HEK293 (cell line): ENCODE results near the gene ZNF446.
A peak's percentile ranks its signal among the peaks of the same experiment; 100 is the strongest.

Source experiments
- CTCF ChIA-PET: fragments of 350-600 bp; formaldehyde crosslinking; extraction: SDS; loops from one replicate; lab custom pipeline; 2021; ENCODE audit warnings: antibody characterized with exemption; lab: Yijun Ruan, JAX
- POLR2A ChIA-PET: fragments of 300-600 bp; formaldehyde crosslinking; extraction: SDS; loops from one replicate; lab custom pipeline; 2020; ENCODE audit warnings: antibody characterized with exemption, inconsistent platforms; lab: Yijun Ruan, JAX
- H3K27ac ChIP-seq: fragments of 200-500 bp; sonication (Bioruptor generic); 2 replicates; pipeline ENCODE4 v1.5.1; 2014; ENCODE audit warnings: low read depth, low read length, control low read depth, inconsistent platforms; ENCODE audit errors: extremely low read depth
- H3K36me3 ChIP-seq, 2 experiments: fragments of 200-500 bp in 1 of 2; sonication (Bioruptor generic) in 1 of 2; 1 replicate in 1 of 2; 2 replicates in 1 of 2; pipeline ENCODE4 v1.5.1; 2014 to 2017; ENCODE audit warnings: inconsistent platforms in 2 of 2, low read length in 2 of 2; ENCODE audit not compliant: control insufficient read depth in 2 of 2, insufficient read depth in 1 of 2
- H3K4me1 ChIP-seq: fragments of 200-500 bp; sonication (Bioruptor generic); 2 replicates; pipeline ENCODE4 v1.5.1; 2014; ENCODE audit warnings: mild to moderate bottlenecking, low read length, inconsistent platforms; ENCODE audit not compliant: control insufficient read depth, insufficient read depth
- H3K4me3 ChIP-seq: 2 replicates; pipeline ENCODE4 v1.5.1; 2011; ENCODE audit warnings: low read depth, mild to moderate bottlenecking, control low read depth, low read length, moderate library complexity
- H3K9me3 ChIP-seq: fragments of 200-500 bp; sonication (Bioruptor generic); 2 replicates; pipeline ENCODE4 v1.5.1; 2014; ENCODE audit warnings: low read depth, low read length, inconsistent platforms; ENCODE audit not compliant: control insufficient read depth, insufficient read depth
- EGR2 ChIP-seq: fragments of 450-650 bp; formaldehyde crosslinking; IDR thresholded peaks from 2 replicates; pipeline ENCODE4 v1.5.1; 2016; ENCODE audit warnings: low read depth, missing biosample characterization, missing genetic modification characterization
- GLI2 ChIP-seq: fragments of 450-650 bp; formaldehyde crosslinking; IDR thresholded peaks from 2 replicates; pipeline ENCODE4; 2017; ENCODE audit warnings: missing biosample characterization, missing genetic modification characterization, low read depth, borderline replicate concordance
- HOXA7 ChIP-seq: sonication (generic); formaldehyde crosslinking; IDR thresholded peaks from 2 replicates; pipeline ENCODE4 v1.8.1; 2022; ENCODE audit warnings: missing genetic modification reagents, borderline replicate concordance
- KLF7 ChIP-seq: fragments of 450-650 bp; formaldehyde crosslinking; IDR thresholded peaks from 2 replicates; pipeline ENCODE4 v1.5.1; 2016; ENCODE audit warnings: missing biosample characterization, missing genetic modification characterization, borderline replicate concordance
- ZBTB21 ChIP-seq: fragments of 450-650 bp; formaldehyde crosslinking; IDR thresholded peaks from 2 replicates; pipeline ENCODE4 v1.5.1; 2017; ENCODE audit warnings: missing biosample characterization, missing genetic modification characterization
- ZEB2 ChIP-seq: fragments of 450-650 bp; formaldehyde crosslinking; IDR thresholded peaks from 2 replicates; pipeline ENCODE4 v1.5.1; 2016; ENCODE audit warnings: missing biosample characterization, missing genetic modification characterization
- ZIC2 ChIP-seq: fragments of 450-650 bp; formaldehyde crosslinking; IDR thresholded peaks from 2 replicates; pipeline ENCODE4 v1.5.1; 2016; ENCODE audit warnings: missing biosample characterization, missing genetic modification characterization
- ZNF169 ChIP-seq: fragments of 450-650 bp; formaldehyde crosslinking; IDR thresholded peaks from 2 replicates; pipeline ENCODE4 v1.5.1; 2016; ENCODE audit warnings: missing biosample characterization, missing genetic modification characterization
- ZNF184 ChIP-seq: fragments of 450-650 bp; IDR thresholded peaks from 2 replicates; pipeline ENCODE4 v1.5.1; 2018; ENCODE audit warnings: missing biosample characterization, mild to moderate bottlenecking, missing genetic modification characterization
- ZNF280C ChIP-seq: fragments of 450-650 bp; formaldehyde crosslinking; IDR thresholded peaks from 2 replicates; pipeline ENCODE4 v1.5.1; 2016; ENCODE audit warnings: missing biosample characterization, missing genetic modification characterization
- ZNF302 ChIP-seq: fragments of 450-650 bp; formaldehyde crosslinking; IDR thresholded peaks from 2 replicates; pipeline ENCODE4 v1.5.1; 2016; ENCODE audit warnings: missing biosample characterization, missing genetic modification characterization, low read depth
- ZNF335 ChIP-seq: fragments of 450-650 bp; formaldehyde crosslinking; conservative IDR thresholded peaks from 2 replicates; pipeline ENCODE4 v1.5.1; 2016; ENCODE audit warnings: missing biosample characterization, missing genetic modification characterization
- ZNF354C ChIP-seq: fragments of 450-650 bp; formaldehyde crosslinking; IDR thresholded peaks from 2 replicates; pipeline ENCODE4 v1.5.1; 2016; ENCODE audit warnings: missing biosample characterization, missing genetic modification characterization, low read depth, borderline replicate concordance
- ZNF488 ChIP-seq: fragments of 450-650 bp; formaldehyde crosslinking; IDR thresholded peaks from 2 replicates; pipeline ENCODE4 v1.5.1; 2016; ENCODE audit warnings: missing biosample characterization, missing genetic modification characterization
- ZNF549 ChIP-seq: fragments of 450-650 bp; IDR thresholded peaks from 2 replicates; pipeline ENCODE4 v1.5.1; 2018; ENCODE audit warnings: missing biosample characterization, missing genetic modification characterization, mild to moderate bottlenecking, inconsistent platforms, moderate library complexity
- ZNF623 ChIP-seq: fragments of 450-650 bp; formaldehyde crosslinking; IDR thresholded peaks from 2 replicates; pipeline ENCODE4 v1.5.1; 2016; ENCODE audit warnings: missing biosample characterization, missing genetic modification characterization
- ZNF626 ChIP-seq: fragments of 450-650 bp; sonication (Bioruptor Pico); formaldehyde crosslinking; IDR thresholded peaks from 2 replicates; pipeline ENCODE4 v1.5.1; 2018; ENCODE audit warnings: missing biosample characterization, missing genetic modification characterization, inconsistent platforms
- ZNF639 ChIP-seq: fragments of 450-650 bp; formaldehyde crosslinking; IDR thresholded peaks from 2 replicates; pipeline ENCODE4 v1.5.1; 2016; ENCODE audit warnings: missing biosample characterization, missing genetic modification characterization
- ZNF704 ChIP-seq: fragments of 450-650 bp; formaldehyde crosslinking; IDR thresholded peaks from 2 replicates; pipeline ENCODE4 v1.5.1; 2016; ENCODE audit warnings: missing biosample characterization, missing genetic modification characterization
- ZNF707 ChIP-seq: fragments of 450-650 bp; formaldehyde crosslinking; IDR thresholded peaks from 2 replicates; pipeline ENCODE4 v1.5.1; 2016; ENCODE audit warnings: missing biosample characterization, missing genetic modification characterization
- ZNF776 ChIP-seq: fragments of 450-650 bp; formaldehyde crosslinking; IDR thresholded peaks from 2 replicates; pipeline ENCODE4 v1.5.0; 2017; ENCODE audit warnings: missing biosample characterization, missing genetic modification characterization, borderline replicate concordance
- TF ChIP-seq, protein P1 (sequence below): fragments of 450-650 bp; formaldehyde crosslinking; IDR thresholded peaks from 2 replicates; pipeline ENCODE4 v1.5.1; 2016; ENCODE audit warnings: missing biosample characterization, missing genetic modification characterization
- TF ChIP-seq, protein P2 (sequence below): IDR thresholded peaks from 2 replicates; pipeline ENCODE4 v1.6.1; 2011; ENCODE audit warnings: mild to moderate bottlenecking, low read depth, low read length, borderline replicate concordance

The ZNF446 gene

GRCh38 chr19:58498316-58499020, 22.3 kb downstream of the ZNF446 start (continued):
- TF ChIP-seq, protein P1, sequence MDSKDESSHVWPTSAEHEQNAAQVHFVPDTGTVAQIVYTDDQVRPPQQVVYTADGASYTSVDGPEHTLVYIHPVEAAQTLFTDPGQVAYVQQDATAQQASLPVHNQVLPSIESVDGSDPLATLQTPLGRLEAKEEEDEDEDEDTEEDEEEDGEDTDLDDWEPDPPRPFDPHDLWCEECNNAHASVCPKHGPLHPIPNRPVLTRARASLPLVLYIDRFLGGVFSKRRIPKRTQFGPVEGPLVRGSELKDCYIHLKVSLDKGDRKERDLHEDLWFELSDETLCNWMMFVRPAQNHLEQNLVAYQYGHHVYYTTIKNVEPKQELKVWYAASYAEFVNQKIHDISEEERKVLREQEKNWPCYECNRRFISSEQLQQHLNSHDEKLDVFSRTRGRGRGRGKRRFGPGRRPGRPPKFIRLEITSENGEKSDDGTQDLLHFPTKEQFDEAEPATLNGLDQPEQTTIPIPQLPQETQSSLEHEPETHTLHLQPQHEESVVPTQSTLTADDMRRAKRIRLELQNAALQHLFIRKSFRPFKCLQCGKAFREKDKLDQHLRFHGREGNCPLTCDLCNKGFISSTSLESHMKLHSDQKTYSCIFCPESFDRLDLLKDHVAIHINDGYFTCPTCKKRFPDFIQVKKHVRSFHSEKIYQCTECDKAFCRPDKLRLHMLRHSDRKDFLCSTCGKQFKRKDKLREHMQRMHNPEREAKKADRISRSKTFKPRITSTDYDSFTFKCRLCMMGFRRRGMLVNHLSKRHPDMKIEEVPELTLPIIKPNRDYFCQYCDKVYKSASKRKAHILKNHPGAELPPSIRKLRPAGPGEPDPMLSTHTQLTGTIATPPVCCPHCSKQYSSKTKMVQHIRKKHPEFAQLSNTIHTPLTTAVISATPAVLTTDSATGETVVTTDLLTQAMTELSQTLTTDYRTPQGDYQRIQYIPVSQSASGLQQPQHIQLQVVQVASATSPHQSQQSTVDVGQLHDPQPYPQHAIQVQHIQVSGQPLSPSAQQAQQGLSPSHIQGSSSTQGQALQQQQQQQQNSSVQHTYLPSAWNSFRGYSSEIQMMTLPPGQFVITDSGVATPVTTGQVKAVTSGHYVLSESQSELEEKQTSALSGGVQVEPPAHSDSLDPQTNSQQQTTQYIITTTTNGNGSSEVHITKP: no peak
- TF ChIP-seq ZIC2 (tag by site-specific recombination) (no peak), ZNF184 (tag by site-specific recombination) (no peak)

DNA sequence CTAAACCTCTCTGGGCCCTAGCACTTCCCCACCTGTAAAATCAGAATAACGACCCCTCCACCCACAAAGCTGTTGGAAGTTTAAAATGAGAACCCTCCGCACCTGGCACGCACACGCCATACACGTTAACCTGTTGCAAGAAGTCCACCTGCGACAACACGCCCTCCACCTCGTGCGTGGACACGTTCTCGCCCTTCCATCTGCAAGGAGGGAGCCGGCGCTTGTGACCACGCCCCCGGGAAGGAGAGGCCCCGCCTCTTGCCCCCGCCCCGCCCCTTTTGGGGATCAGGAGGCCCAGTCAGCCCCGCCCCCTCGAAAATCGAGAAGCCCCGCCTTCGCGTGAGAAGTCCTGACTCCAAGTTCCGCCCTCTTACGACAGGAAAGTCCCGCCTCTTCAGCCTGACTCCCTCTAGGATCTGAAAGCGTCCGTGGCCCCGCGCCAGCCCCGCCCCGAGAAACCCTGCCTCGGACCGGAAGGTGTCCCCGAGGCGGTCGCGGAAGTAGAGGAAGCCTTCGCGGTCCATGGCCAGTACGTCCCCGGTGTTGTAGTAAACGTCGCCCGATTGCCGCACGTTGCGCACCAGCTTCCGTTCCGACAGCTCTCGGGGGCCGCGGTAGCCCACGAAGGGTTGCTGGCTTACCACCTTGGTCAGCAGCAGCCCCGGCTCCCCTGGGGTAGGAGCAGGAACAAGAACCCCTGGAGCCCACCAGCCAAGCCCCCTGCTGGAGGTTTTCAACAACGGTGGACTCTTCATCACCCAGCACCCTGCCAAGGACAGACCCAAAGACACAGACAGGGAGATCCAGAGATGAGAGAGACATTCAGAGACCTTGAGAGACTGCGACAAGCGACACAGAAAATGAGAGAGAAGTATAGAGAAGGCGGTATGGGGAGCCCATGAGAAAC, 23.1 kb downstream of the ZNF446 start:
- no peaks in the 10 kb centered on the region for H3K9me3 ChIP-seq
- peak overlapping the region; percentile 68 for H3K27ac ChIP-seq
- H3K4me3 ChIP-seq: peak overlapping the region; percentile 38
- POLR2A ChIA-PET: interaction anchor here (0.5 to 2.1 kb wide), 7 partner anchors 12 to 1133 kb away, joined by 3 to 14 read pairs (median 4); partner anchors contain the start of genes TRIM28, ZBTB45, ZNF497 and ZSCAN22
- CTCF ChIA-PET: interaction anchor here (0.6 to 4.0 kb wide), 3 partner anchors 15 to 166 kb away, joined by 3 to 26 read pairs (median 3); partner anchors contain the start of gene ZBTB45
- peaks cover 9% of the 10 kb centered on the region for H3K4me1 ChIP-seq
- H3K36me3 ChIP-seq: no peaks in the 10 kb centered on the region
- TF ChIP-seq ZNF354C (tag by site-specific recombination) (no peak), ZNF639 (tag by site-specific recombination) (peak; percentile 54; the same call in 1 of the 2 replicates), ZNF169 (no peak), ZNF335 (tag by site-specific recombination) (peak; percentile 53; the same call in 1 of the 2 replicates), ZNF776 (tag by site-specific recombination) (no peak), ZNF623 (tag by site-specific recombination) (0 out of 2 replicates have a peak, but pooled peaks have one; percentile 17), ZNF704 (tag by site-specific recombination) (no peak), ZEB2 (peak; percentile 62; the same call in 1 of the 2 replicates), ZNF707 (no peak), GLI2 (tag by site-specific recombination) (no peak), ZNF302 (tag by site-specific recombination) (no peak), ZNF549 (tag by site-specific recombination) (no peak), EGR2 (tag by site-specific recombination) (no peak), ZBTB21 (tag by site-specific recombination) (no peak), HOXA7 (CRISPR knock-in tag) (no peak), ZNF488 (no peak), ZNF280C (tag by site-specific recombination) (no peak), ZNF626 (tag by site-specific recombination) (no peak), KLF7 (tag by site-specific recombination) (no peak)
- TF ChIP-seq, protein P2, sequence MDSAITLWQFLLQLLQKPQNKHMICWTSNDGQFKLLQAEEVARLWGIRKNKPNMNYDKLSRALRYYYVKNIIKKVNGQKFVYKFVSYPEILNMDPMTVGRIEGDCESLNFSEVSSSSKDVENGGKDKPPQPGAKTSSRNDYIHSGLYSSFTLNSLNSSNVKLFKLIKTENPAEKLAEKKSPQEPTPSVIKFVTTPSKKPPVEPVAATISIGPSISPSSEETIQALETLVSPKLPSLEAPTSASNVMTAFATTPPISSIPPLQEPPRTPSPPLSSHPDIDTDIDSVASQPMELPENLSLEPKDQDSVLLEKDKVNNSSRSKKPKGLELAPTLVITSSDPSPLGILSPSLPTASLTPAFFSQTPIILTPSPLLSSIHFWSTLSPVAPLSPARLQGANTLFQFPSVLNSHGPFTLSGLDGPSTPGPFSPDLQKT: no peak
